SJSA1 (cell line): ENCODE measurements around the gene CFAP97. TPM values are rescaled to one million over a fixed set of nuclear protein-coding genes. Genes with fewer than 3 reads are reported as not detected.

Experiments
- DNase-seq, 2 experiments: peaks; one replicate each; pipeline ENCODE4 v3.0.0-alpha.2; 2015 to 2020; ENCODE audit warnings: low spot score in 2 of 2, low read depth in 1 of 2
- H3K27ac ChIP-seq: fragments of 250-450 bp; sonication (Bioruptor Pico); 2 replicates; pipeline ENCODE4 v1.5.1; 2020; ENCODE audit warnings: mild to moderate bottlenecking, moderate library complexity
- H3K27me3 ChIP-seq: fragments of 250-450 bp; sonication (Bioruptor Pico); replicated peaks from 2 replicates; pipeline ENCODE4 v1.5.1; 2020; ENCODE audit warnings: mild to moderate bottlenecking, moderate library complexity
- H3K36me3 ChIP-seq: fragments of 250-450 bp; sonication (Bioruptor Pico); 2 replicates; pipeline ENCODE4 v1.5.1; 2020; ENCODE audit warnings: mild to moderate bottlenecking
- H3K4me1 ChIP-seq: fragments of 250-450 bp; sonication (Bioruptor Pico); replicated peaks from 2 replicates; pipeline ENCODE4 v1.6.1; 2021; ENCODE audit warnings: mild to moderate bottlenecking
- H3K4me3 ChIP-seq: fragments of 250-450 bp; sonication (Bioruptor Pico); 2 replicates; pipeline ENCODE4 v1.5.1; 2020; ENCODE audit warnings: mild to moderate bottlenecking
- H3K9me3 ChIP-seq: fragments of 250-450 bp; sonication (Bioruptor Pico); replicated peaks from 2 replicates; pipeline ENCODE4 v1.5.1; 2020; ENCODE audit warnings: mild to moderate bottlenecking
- total RNA-seq: library from RNA; depleted of rRNA; stranded (reverse); fragments of >200 nt; shearing (Covaris generic); gene quantifications from 2 replicates; pipeline ENCODE4 v1.2.3, GENCODE V29; 2014

CFAP97 gene
- total RNA-seq, 1 experiment from 2014 or later, result 28.8 TPM

DNA sequence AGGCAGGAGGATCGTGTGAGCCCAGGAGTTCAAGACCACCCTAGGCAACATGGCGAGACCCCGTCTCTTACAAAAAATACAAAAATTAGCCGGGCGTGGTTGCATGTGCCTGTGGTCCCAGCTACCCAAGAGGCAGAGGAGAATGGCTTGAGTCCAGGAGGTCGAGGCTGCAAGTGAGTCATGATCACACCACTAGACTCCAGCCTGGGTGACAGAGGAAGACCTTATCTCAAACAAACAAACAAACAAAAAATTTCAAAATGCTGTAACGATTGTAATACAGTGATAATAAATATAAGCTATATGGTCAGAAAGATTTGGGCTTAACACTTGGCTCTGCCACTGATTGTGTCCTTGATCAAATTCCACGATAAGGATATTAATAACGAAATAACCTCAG, 36.6 kb downstream of the CFAP97 start:
- Histone ChIP-seq H3K36me3 (peaks cover 11% of the 10 kb centered on the region), H3K4me3 (no peak overlapping the region), H3K9me3 (no peaks in the 10 kb centered on the region), H3K27ac (no peak overlapping the region), H3K27me3 (no peaks in the 10 kb centered on the region), H3K4me1 (0 out of 2 replicates have a peak, but pooled peaks cover 5% of the 10 kb centered on the region)
- no peak for DNase-seq

DNA sequence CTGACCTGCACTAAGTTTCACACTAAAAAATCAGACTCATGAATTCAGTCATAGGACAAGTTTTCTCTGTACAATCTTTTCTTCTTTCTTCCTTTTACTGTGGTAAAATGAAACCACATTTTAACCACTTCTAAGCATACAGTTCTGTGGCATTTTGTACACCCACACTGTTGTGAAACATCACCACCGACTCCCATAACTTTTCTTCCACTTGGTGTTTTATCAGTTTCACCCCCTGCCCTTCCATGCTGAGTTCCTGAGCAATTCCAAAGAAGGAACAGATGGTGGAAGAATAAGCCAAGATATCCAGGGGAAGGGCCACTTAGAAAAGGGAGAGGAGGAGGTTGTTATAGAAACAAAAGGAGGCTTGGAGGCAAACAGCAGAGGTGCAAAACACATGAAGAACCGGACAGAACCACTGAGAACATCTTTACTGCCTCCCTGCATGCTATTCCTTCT, 38.2 kb downstream of the CFAP97 start:
- no peak for DNase-seq
- Histone ChIP-seq H3K4me1 (0 out of 2 replicates have a peak, but pooled peaks cover 5% of the 10 kb centered on the region), H3K4me3 (no peak overlapping the region), H3K27ac (no peak overlapping the region), H3K27me3 (no peaks in the 10 kb centered on the region), H3K36me3 (peaks cover 21% of the 10 kb centered on the region), H3K9me3 (no peaks in the 10 kb centered on the region)

DNA sequence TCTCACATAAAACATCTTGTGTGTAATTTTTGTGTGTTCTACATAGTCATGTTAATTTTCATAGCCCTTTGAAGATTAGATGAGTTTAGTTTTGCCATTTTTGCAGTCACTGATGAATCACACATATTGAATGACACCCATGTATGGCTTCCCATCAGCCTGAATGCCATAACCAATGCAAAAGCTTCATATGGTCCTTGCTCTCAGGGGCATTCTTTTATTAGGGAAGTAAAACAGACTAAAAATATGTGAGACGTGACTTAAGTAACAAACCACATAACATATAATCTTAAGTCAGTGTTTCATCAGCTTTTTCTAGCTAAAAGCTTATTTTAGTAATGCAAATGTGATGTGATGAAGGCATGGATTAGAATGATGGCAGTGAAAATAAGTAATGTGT, 52.5 kb downstream of the CFAP97 start:
- no peaks in the 10 kb centered on the region for H3K27me3 ChIP-seq
- H3K27ac ChIP-seq, result no peak overlapping the region
- H3K9me3 ChIP-seq, result no peaks in the 10 kb centered on the region
- no peak for DNase-seq
- no peak overlapping the region for H3K4me3 ChIP-seq
- H3K36me3 ChIP-seq, result peaks cover 5% of the 10 kb centered on the region
- no peaks in the 10 kb centered on the region for H3K4me1 ChIP-seq

DNA sequence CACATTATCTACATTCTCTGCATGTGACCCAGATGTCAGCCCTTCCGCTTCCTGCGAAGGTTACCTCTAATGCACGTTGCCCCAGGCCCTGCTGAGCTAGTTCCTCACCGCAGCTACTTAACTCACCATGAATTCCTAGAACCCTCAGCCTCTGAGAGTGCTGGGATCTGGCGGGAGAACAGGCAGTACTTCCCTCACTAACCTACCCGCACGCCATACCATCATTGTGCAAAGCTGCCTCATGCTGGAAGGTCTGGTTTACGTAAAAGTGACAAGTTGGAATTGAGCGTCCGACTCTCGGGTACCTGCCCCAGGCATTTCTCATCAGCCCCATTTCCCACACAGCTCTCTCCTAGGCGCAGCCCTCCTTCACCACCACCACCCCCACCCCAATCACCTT, 54.4 kb downstream of the CFAP97 start:
- H3K9me3 ChIP-seq, result no peaks in the 10 kb centered on the region
- no peak overlapping the region for H3K27ac ChIP-seq
- H3K27me3 ChIP-seq, result no peaks in the 10 kb centered on the region
- H3K36me3 ChIP-seq, result peaks cover 5% of the 10 kb centered on the region
- H3K4me3 ChIP-seq, result no peak overlapping the region
- DNase-seq, result no peak
- no peaks in the 10 kb centered on the region for H3K4me1 ChIP-seq

DNA sequence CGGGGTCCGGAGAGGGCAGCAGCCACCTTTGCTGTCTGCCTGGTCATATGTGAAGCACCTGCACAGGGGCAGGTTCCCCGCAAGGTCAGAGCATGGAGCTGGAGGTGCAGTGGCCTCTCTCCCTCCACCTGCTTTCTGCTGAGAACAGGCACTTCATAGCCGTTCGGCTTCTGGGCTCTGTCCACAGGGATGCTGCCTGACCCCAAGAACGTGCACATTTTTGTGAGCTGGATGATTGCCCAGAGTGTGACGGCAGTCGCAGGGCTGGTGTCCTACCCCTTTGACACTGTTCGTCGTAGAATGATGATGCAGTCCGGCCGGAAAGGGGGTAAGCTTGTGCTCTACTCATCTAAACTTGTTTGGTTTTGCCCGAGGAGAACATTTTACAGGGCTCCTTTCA, 58.2 kb downstream of the CFAP97 start:
- H3K4me1 ChIP-seq, result peaks cover 8% of the 10 kb centered on the region; the same call in 1 of the 2 replicates
- no peak overlapping the region for H3K4me3 ChIP-seq
- no peak for DNase-seq

DNA sequence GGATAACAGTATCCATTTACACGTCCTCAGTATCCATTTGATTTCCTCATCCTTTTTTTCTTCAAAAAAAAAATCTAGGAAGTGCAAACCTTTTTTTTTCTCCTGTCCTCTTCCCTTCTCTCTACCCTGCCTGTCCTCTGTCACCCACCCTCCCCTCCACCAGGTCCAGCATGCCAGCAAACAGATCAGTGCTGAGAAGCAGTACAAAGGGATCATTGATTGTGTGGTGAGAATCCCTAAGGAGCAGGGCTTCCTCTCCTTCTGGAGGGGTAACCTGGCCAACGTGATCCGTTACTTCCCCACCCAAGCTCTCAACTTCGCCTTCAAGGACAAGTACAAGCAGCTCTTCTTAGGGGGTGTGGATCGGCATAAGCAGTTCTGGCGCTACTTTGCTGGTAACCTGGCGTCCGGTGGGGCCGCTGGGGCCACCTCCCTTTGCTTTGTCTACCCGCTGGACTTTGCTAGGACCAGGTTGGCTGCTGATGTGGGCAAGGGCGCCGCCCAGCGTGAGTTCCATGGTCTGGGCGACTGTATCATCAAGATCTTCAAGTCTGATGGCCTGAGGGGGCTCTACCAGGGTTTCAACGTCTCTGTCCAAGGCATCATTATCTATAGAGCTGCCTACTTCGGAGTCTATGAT, 59.1 kb downstream of the CFAP97 start:
- Histone ChIP-seq H3K27me3 (peaks cover 13% of the 10 kb centered on the region; the same call in 1 of the 2 replicates), H3K4me1 (peaks cover 8% of the 10 kb centered on the region; the same call in 1 of the 2 replicates), H3K36me3 (no peaks in the 10 kb centered on the region), H3K27ac (no peak overlapping the region), H3K9me3 (no peaks in the 10 kb centered on the region), H3K4me3 (no peak overlapping the region)
- no peak for DNase-seq

More for the DNA sequence above, 58.2 kb downstream of the CFAP97 start:
- Histone ChIP-seq H3K9me3 (no peaks in the 10 kb centered on the region), H3K27ac (no peak overlapping the region), H3K36me3 (no peaks in the 10 kb centered on the region), H3K27me3 (peaks cover 13% of the 10 kb centered on the region; the same call in 1 of the 2 replicates)

DNA sequence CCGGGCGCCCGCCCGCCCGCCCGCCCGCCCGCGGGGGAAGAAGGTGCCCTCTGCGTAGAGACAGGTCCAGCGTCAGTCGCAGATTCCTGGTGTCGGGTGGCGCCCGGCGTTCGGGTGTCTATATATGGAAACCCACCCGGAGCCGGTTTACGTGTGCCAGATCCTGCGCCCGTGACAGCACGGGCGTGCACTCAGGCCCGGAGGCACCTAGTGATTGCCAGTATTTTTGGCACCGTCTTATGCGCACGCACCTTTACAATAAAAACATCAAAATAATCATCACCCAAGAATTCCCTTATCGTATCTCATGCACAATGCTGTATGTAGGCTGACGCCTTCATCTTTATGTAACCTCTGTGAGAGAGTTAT, 60.2 kb downstream of the CFAP97 start:
- no peak for DNase-seq
- Histone ChIP-seq H3K36me3 (no peaks in the 10 kb centered on the region), H3K4me1 (peaks cover 8% of the 10 kb centered on the region; the same call in 1 of the 2 replicates), H3K27me3 (peaks cover 13% of the 10 kb centered on the region; the same call in 1 of the 2 replicates), H3K27ac (no peak overlapping the region), H3K4me3 (peak overlapping the region; percentile 72), H3K9me3 (no peaks in the 10 kb centered on the region)

DNA sequence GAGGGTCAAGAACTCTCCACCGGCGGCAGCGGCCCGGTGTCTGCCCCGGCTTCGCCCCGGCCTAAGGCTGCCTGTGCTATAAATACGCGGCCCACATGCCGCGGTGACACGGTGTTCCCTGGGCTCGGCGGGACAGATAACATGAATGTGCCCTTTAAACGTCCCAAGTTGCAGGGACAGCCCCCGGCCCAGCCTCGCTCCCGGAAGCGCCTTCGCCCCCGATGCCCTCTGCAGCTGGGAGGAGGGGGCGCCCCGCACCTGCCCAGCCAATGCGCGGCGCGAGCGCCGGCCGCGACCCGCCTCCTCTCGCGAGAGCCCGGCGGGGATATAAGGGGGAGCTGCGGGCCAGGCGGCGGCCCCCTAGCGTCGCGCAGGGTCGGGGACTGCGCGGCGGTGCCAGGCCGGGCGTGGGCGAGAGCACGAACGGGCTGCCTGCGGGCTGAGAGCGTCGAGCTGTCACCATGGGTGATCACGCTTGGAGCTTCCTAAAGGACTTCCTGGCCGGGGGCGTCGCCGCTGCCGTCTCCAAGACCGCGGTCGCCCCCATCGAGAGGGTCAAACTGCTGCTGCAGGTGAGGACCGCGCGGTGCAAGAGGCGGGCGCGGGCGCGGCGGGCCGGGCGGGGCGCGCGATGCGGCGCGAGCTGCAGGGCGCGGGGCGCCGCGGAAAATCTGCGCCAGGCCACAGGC, 60.7 kb downstream of the CFAP97 start, which contains the start of gene SLC25A4:
Gene SLC25A4 (plus strand): TSS at position 355 of the 689 bp plus-strand sequence. CDS start 107 bp downstream, at position 462.
- H3K4me1 ChIP-seq, result peaks cover 8% of the 10 kb centered on the region; the same call in 1 of the 2 replicates
- peaks cover 13% of the 10 kb centered on the region; the same call in 1 of the 2 replicates for H3K27me3 ChIP-seq
- no peaks in the 10 kb centered on the region for H3K36me3 ChIP-seq
- peak within 1 kb of the TSS; percentile 72 for H3K4me3 ChIP-seq
- H3K27ac ChIP-seq, result no peak within 1 kb of the TSS
- peak; percentile 67 to 83 for DNase-seq
- H3K9me3 ChIP-seq, result no peaks in the 10 kb centered on the region

DNA sequence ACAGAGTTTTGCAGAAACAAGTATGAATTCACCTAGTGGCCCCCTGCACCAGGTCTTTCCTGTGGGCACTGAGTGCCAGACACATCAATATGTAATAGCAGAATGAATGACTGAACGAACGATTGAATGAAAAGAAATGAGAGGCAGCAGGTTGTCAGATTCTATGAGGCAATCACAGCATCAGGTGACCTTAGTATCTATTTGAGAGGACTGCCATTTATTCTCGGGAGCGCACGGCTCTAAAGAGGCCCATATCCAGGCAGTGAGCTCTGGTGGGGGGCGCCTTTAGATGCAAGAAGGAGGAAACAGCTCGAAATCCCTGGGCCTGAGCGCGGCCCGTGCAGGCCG, 61.3 kb downstream of the CFAP97 start:
- H3K9me3 ChIP-seq, result no peaks in the 10 kb centered on the region
- no peak for DNase-seq
- no peaks in the 10 kb centered on the region for H3K36me3 ChIP-seq
- no peak overlapping the region for H3K27ac ChIP-seq
- peaks cover 13% of the 10 kb centered on the region; the same call in 1 of the 2 replicates for H3K27me3 ChIP-seq
- peaks cover 8% of the 10 kb centered on the region; the same call in 1 of the 2 replicates for H3K4me1 ChIP-seq
- H3K4me3 ChIP-seq, result peak overlapping the region; percentile 72

DNA sequence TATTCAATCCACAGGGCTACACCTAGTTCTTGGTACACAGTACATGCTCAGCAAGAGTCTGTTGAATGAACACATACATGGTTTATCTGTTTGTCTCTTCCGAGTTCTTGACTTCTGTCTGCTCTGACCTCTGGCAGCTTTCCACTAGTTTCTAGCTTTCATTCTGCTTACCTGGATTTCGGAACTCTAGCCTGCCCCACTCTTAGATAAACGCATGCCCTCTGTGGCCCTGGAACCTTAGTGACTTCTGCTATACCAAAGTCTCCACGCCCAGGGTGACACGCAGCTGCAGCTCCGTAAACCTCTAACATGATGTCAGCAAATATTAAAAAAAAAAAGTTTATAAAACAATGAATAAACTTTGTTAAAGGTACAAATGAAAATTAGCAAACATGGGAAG, 62.0 kb downstream of the CFAP97 start:
- DNase-seq, result no peak
- H3K27ac ChIP-seq, result no peak overlapping the region

DNA sequence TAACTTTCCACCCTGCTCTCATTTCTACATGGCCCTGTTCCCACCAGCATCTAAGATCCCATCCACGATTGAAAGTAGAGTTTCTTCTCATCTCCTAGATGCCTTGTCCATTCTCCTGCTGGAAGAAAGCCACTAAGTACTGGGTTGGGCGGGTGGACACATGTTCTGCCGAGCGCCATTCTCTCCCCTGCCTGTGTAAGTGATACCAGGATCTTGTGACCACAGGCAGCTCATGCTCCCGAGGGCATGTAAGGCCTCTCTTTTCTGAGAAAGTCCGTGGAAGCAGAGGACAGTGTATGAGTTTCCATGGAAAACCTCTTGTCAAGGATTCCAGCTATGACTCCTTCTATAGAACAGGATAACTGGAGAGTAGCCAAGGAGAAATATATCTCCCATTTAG, 64.1 kb downstream of the CFAP97 start:
- Histone ChIP-seq H3K4me3 (no peak overlapping the region), H3K36me3 (no peaks in the 10 kb centered on the region), H3K27ac (no peak overlapping the region), H3K27me3 (peaks cover 13% of the 10 kb centered on the region; the same call in 1 of the 2 replicates), H3K9me3 (no peaks in the 10 kb centered on the region), H3K4me1 (peaks cover 8% of the 10 kb centered on the region; the same call in 1 of the 2 replicates)
- DNase-seq, result no peak

More for the DNA sequence above, 62.0 kb downstream of the CFAP97 start:
- Histone ChIP-seq H3K27me3 (peaks cover 13% of the 10 kb centered on the region; the same call in 1 of the 2 replicates), H3K4me1 (peaks cover 8% of the 10 kb centered on the region; the same call in 1 of the 2 replicates), H3K9me3 (no peaks in the 10 kb centered on the region), H3K4me3 (no peak overlapping the region), H3K36me3 (no peaks in the 10 kb centered on the region)

DNA sequence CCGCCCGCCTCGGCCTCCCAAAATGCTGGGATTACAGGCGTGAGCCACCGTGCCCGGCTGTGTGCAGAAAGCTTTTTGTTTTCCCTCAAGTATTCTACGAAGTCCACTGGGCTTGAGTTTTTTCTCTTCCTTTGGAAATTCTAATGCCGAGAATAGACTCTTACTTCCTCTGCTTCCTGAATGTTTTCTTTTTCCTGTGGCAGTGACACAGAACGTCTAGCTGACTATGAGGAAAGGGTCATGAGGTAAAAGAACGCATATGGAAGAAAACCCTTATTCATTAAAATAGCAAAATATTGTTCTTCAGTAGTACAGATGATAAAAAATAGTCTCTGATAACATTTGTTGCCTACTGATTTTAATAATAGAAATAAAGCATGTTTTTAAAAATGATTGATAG, 65.6 kb downstream of the CFAP97 start:
- H3K4me1 ChIP-seq, result peaks cover 7% of the 10 kb centered on the region; the same call in 1 of the 2 replicates
- no peaks in the 10 kb centered on the region for H3K36me3 ChIP-seq
- no peak overlapping the region for H3K27ac ChIP-seq
- no peak overlapping the region for H3K4me3 ChIP-seq
- H3K9me3 ChIP-seq, result no peaks in the 10 kb centered on the region
- peaks cover 13% of the 10 kb centered on the region; the same call in 1 of the 2 replicates for H3K27me3 ChIP-seq
- DNase-seq, result no peak

DNA sequence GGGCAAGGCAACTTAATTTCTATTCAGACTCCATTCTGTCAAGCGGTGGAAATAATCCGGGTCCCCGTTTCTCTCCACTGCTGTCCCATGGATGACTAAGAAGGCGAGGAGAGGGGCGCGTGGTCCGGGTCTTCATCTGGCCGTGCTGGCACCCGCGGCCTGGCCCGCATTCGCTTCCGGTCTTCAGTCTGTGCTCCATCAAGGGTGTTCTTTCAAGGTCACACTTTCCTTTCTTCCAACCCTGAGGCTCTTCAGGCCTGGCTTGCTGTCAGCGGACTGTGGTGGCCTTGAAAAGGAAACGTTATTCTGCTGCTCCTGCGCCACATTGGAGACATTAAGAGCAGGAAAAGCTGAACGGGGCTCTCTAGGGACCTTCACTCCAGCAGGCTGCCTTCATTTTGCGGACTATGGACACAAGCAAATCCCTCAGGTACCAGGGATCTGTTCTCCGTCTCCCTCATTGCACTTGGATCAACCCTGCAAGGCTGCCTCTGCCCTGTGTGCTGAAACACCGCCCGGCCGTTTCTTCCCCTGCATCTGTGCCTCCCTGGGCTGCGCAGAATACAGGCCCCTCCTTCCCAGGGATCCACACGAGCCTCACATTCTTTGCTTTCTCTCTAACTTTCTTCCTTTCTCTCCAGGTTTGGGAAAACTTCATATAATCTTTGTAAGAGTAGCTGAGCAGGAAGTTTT, 66.4 kb downstream of the CFAP97 start:
- Histone ChIP-seq H3K36me3 (no peaks in the 10 kb centered on the region), H3K9me3 (no peaks in the 10 kb centered on the region), H3K27me3 (peaks cover 10% of the 10 kb centered on the region; the same call in 1 of the 2 replicates), H3K4me3 (no peak overlapping the region), H3K4me1 (no peaks in the 10 kb centered on the region), H3K27ac (no peak overlapping the region)
- DNase-seq, result no peak
